ENCODE measurements around the gene CACNA2D1. TPM values are rescaled to one million over a fixed set of nuclear protein-coding genes. Genes with fewer than 3 reads are reported as not detected.

CACNA2D1 gene
- total RNA-seq, 1 experiment from 2014 or later: 0.77 TPM

- intact Hi-C loops (cut with micrococcal nuclease): no loop called here
- Histone ChIP-seq H3K4me1 (ENCODE audit: insufficient read depth, low read length) (no peaks in the 10 kb centered on the region), H3K4me3 (ENCODE audit: low read length) (no peak overlapping the region), H3K4me2 (ENCODE audit: low read length) (no peak overlapping the region), H4K20me1 (ENCODE audit: low read length) (no peaks in the 10 kb centered on the region), H3K9me3 (ENCODE audit: low read length) (no peaks in the 10 kb centered on the region), H3K9me2 (replicated peaks; ENCODE audit: low read length) (no peaks in the 10 kb centered on the region), H3K27ac (ENCODE audit: low read length) (no peak overlapping the region), H3K9ac (ENCODE audit: low read length) (no peak overlapping the region), H3F3A (ENCODE audit: low read length, unreplicated experiment) (no peaks in the 10 kb centered on the region), H3K79me2 (ENCODE audit: low read length) (no peaks in the 10 kb centered on the region), H2AFZ (ENCODE audit: low read length) (no peak overlapping the region), H3K27me3 (ENCODE audit: low read length) (peaks cover 12% of the 10 kb centered on the region; the same call in 1 of the 2 replicates), H3K36me3 (ENCODE audit: low read depth, low read length) (no peaks in the 10 kb centered on the region)
- no TSS peak for BruUV-seq (replicated peaks)
- CTCF ChIA-PET: no interaction called here
- POLR2A ChIA-PET (ENCODE audit: unreplicated experiment): no interaction called here
- DNase-seq (no peak), ATAC-seq (no peak)
- TF ChIP-seq EZH2 (IDR thresholded peaks at IDR 0.05; ENCODE audit: low read length, unreplicated experiment): no peak
- no peak for TF ChIP-seq EZH2phosphoT487 (IDR thresholded peaks at IDR 0.05; ENCODE audit: borderline replicate concordance, low read length)
- no peak for TF ChIP-seq CTCF (conservative IDR thresholded peaks at IDR 0.05; ENCODE audit: low read depth, low read length)
These were observed 168.9 kb downstream of the CACNA2D1 start for GRCh38 chr7:82274681-82275080.

- Histone ChIP-seq H3K79me2 (ENCODE audit: low read length) (no peaks in the 10 kb centered on the region), H3K27ac (ENCODE audit: low read length) (no peak overlapping the region), H4K20me1 (ENCODE audit: low read length) (no peaks in the 10 kb centered on the region), H3K9ac (ENCODE audit: low read length) (no peak overlapping the region), H3K9me2 (replicated peaks; ENCODE audit: low read length) (no peaks in the 10 kb centered on the region), H3K36me3 (ENCODE audit: low read depth, low read length) (no peaks in the 10 kb centered on the region), H3K27me3 (ENCODE audit: low read length) (peaks cover 16% of the 10 kb centered on the region; the same call in 1 of the 2 replicates), H3K4me3 (ENCODE audit: low read length) (no peak overlapping the region), H2AFZ (ENCODE audit: low read length) (no peak overlapping the region), H3F3A (ENCODE audit: low read length, unreplicated experiment) (no peaks in the 10 kb centered on the region), H3K4me1 (ENCODE audit: insufficient read depth, low read length) (no peaks in the 10 kb centered on the region), H3K4me2 (ENCODE audit: low read length) (no peak overlapping the region), H3K9me3 (ENCODE audit: low read length) (no peaks in the 10 kb centered on the region)
- BruUV-seq (replicated peaks): no TSS peak
- no peak for TF ChIP-seq EZH2 (IDR thresholded peaks at IDR 0.05; ENCODE audit: low read length, unreplicated experiment)
- no peak for TF ChIP-seq CTCF (conservative IDR thresholded peaks at IDR 0.05; ENCODE audit: low read depth, low read length)
- TF ChIP-seq EZH2phosphoT487 (IDR thresholded peaks at IDR 0.05; ENCODE audit: borderline replicate concordance, low read length): no peak
- ATAC-seq: no peak
- CTCF ChIA-PET: no interaction called here
- no peak for DNase-seq
- intact Hi-C loops (cut with micrococcal nuclease): no loop called here
- POLR2A ChIA-PET (ENCODE audit: unreplicated experiment): no interaction called here
These were observed 169.7 kb downstream of the CACNA2D1 start for GRCh38 chr7:82273886-82274285.

GRCh38 chr7:82270870-82271269 lies 172.7 kb downstream of the CACNA2D1 start:
- DNase-seq: no peak
- Histone ChIP-seq H3K9me2 (replicated peaks; ENCODE audit: low read length) (no peaks in the 10 kb centered on the region), H2AFZ (ENCODE audit: low read length) (no peak overlapping the region), H3F3A (ENCODE audit: low read length, unreplicated experiment) (no peaks in the 10 kb centered on the region), H3K27ac (ENCODE audit: low read length) (no peak overlapping the region), H3K36me3 (ENCODE audit: low read depth, low read length) (no peaks in the 10 kb centered on the region), H3K4me1 (ENCODE audit: insufficient read depth, low read length) (no peaks in the 10 kb centered on the region), H3K4me2 (ENCODE audit: low read length) (no peak overlapping the region), H3K27me3 (ENCODE audit: low read length) (peaks cover 39% of the 10 kb centered on the region), H4K20me1 (ENCODE audit: low read length) (no peaks in the 10 kb centered on the region), H3K79me2 (ENCODE audit: low read length) (no peaks in the 10 kb centered on the region), H3K9ac (ENCODE audit: low read length) (no peak overlapping the region), H3K4me3 (ENCODE audit: low read length) (no peak overlapping the region), H3K9me3 (ENCODE audit: low read length) (no peaks in the 10 kb centered on the region)
- TF ChIP-seq EZH2 (IDR thresholded peaks at IDR 0.05; ENCODE audit: low read length, unreplicated experiment) (no peak), EZH2phosphoT487 (IDR thresholded peaks at IDR 0.05; ENCODE audit: borderline replicate concordance, low read length) (no peak), CTCF (conservative IDR thresholded peaks at IDR 0.05; ENCODE audit: low read depth, low read length) (no peak)
- intact Hi-C loops (cut with micrococcal nuclease): no loop called here
- ChIA-PET POLR2A (ENCODE audit: unreplicated experiment) (no interaction called here), CTCF (no interaction called here)
- no peak for ATAC-seq
- BruUV-seq (replicated peaks): no TSS peak

Measured in PC-3 (cell line).